NCI-H2196 treated with DMSO at 0.1 percent for 48 hours (cell line): Measurements from ENCODE around the gene ZBTB21.

Source experiments
- DNase-seq: peaks from one replicate; lab custom pipeline; 2025; ENCODE audit not compliant: unreplicated experiment; lab: John Stamatoyannopoulos, UW

ZBTB21 gene

DNA sequence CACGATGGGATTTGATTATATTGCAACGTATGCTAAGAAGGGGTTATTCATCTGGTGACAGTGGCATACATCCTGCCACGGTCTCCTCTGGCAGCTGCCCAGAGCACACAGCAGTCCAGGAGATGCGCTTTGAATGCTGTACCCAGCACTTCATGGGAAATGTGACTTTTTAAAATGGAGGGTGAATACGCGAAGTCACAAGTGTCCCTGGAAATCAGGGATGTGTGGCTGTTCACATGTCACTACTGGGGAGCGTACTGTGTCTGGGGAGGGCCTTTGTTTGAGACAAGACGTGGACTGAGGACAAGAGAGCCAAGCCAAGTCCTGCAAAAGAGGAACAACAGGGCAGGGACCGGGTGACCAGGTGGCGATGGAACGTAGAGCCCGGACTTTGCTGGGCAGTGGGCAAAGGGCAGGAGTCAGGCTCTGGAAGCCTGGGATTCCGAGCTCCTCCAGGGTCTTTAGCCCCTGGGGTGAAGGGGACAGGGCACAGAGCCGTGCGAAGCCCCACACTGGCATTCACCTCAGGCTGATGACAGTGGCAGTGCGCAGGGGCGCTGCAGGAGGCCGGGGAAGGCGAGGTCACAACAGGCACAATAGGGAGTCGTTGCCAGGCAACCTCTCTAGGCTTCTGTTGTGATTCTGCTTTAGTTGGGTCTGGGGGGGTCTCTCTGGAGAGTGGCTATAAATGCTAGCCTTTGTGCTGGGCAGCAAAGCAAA, 11.4 kb upstream of the ZBTB21 start:
- no peak for DNase-seq

DNA sequence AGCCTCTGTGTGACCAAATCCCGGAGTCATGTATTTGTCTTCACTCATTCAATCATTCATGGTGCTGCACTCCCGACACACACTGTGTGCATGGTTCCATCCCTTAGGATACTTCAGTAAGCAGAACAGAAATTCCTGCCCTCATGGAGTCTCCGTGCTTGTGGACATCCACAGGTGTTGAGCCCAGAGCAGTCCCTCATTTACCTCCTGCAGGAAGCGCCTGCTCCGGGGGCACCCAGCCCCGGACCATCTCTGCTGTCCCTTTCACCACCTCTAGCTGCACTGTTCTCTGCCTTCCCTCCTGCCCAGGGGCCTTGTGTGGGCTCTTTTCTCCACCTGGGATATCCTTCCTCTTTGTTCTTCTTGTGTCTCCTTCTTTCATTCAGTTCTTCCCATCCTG, 9.5 kb upstream of the ZBTB21 start:
- DNase-seq, result no peak

DNA sequence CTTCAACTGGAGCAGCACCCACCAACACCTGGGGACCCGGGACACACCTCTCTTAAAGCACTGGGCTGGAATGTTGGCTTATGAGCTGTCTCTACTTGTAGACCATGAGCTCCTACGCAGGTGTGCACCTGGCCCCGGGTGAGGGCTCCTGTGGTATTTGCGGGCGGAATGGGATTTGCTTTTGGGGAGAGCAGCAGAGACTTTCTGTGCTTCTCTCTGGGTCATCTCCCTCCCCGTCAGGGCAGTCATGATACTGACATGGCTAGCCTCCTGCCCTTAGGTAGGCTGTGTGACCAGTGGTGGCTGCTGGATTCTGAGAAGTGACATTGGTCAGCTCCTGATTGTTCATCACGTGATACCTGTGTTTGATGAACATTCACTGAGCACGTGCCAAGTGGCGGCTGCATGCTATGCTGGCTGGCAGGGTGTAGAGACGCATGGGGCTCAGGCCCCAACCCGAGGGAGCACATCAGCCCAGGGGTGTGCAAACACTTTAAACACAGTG, 9.0 kb upstream of the ZBTB21 start:
- DNase-seq, result no peak

DNA sequence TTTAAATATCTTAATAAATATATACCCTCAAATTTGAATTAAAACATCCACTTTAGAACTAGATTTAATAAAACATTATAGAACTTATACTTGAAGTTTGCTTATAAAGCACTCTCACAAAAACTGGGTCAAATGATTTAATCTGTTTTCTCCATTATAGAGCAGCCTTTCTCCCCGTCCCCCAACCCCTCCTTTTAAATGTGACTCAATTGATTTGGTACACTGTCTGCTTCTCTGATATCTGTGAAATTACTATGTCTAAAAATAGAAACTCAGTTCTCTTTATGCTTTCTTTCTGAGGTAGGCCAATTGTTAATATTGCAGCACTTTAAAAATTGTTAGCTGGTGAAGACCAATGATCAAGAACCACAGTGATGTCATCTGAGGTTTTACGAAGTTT, 6.9 kb upstream of the ZBTB21 start:
- DNase-seq, result no peak

DNA sequence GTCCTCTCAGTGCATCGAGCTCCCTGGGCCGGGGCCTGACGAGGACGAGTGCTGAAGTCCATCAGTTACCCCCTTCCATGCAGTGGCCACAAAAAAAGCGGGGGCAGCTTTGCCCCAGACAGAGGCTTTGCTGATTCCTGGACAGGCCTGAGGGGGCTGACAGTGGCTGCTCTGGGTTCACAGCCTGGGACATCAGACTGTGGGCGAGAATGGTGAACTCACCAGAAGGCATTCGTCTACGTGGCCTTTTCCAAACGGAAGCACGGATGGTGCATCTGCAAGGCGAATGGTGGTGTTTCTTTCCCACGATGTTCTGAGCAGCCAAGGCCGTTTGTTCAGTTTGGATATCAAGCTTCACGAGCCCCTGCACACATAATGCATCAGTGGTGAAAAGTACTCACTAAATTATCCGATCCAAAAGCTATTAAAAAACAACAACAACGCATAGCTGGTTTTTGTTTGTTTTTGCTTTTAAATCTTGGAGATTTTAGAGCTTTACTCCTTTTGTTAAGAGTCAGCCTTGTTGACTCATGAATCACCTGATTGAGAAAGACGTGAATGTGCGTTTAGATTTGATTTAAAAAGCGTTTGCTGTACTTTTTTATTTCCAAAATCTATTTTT, 6.3 kb upstream of the ZBTB21 start:
- DNase-seq, result no peak

DNA sequence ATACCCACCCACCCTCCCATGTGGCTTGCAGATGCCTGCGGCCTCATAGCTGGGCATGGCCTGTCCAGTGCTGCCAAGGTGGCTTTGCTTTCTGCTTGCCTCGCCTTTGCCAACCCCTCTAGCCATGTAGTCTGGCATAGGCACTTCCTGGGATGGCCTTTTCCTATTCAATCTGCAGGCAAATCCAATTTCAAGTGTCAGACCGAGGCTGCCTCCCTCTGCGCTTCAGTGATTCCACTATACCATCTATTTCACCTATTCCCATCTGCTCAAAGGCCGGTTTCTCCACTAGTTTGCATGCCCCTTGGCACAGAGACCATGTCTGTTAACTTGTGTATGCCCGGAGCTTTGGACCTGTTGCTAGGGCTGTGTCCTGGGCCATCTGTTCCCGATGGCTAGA, 3.8 kb upstream of the ZBTB21 start:
- DNase-seq, result peak; percentile 19

DNA sequence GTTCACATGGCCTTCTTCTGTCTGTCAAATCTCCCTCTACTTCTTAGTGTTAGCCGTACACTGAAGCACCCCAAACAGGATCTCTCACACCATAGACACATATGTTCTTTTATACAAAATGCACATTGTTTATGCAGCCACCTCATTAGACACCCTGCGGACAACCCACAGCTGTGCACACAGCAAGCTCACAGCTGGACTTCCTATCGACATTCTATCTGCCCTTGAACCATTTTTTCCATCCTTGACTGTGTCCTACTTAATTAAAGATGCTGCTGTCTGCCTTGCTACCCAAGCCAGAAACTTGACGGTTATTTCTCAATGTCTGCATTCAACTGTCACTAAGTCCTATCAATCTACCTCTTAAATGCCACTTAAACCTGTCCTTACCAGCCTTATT, 3.2 kb upstream of the ZBTB21 start:
- DNase-seq, result peak; percentile 51

DNA sequence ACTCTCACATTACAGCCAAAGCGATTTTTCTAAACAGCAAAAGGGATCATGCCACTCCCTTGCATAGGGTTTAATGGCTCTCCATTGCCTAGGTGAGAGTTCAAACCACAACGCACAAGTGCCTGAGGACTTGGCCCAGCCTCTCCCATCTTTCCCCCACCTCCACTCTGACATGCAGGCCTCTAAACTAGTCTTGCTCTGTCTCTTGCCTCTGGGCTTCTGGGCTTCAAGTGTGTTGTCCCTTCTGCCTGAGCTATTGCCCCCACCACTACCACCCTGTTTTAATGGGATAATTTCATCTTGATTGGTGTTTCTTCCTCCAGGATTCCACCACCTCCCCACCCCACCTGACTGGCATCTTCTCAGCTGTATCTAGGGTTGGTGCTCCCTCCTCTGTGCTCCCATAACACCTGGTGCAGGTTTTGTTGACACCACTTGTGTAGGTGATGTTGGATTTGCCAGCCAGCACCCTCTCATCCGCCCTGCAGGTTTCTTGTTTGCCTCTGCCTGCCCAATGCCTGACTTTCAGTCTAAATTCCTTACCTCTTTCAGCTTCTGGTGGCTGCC, 2.7 kb upstream of the ZBTB21 start:
- peak; percentile 30 for DNase-seq

DNA sequence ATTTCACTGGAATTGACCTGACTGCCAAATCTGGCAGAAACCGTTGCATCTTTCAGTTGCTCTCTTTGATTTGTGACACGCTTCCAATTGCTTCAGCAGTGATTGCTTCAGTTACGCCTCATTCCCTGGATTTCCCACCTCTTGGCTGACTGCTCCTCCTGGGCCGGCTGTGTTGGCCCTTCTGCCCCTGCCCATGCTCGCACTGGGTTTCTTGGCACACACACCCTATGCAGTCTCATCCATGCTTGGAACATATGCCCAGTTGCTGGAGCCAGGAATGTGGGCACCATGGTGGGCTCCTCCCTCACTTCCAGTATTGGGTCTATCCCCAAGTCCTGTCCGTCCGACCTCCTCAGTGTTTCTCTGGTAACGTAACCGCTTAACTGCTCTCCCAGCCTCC, 2.2 kb upstream of the ZBTB21 start:
- DNase-seq, result no peak

DNA sequence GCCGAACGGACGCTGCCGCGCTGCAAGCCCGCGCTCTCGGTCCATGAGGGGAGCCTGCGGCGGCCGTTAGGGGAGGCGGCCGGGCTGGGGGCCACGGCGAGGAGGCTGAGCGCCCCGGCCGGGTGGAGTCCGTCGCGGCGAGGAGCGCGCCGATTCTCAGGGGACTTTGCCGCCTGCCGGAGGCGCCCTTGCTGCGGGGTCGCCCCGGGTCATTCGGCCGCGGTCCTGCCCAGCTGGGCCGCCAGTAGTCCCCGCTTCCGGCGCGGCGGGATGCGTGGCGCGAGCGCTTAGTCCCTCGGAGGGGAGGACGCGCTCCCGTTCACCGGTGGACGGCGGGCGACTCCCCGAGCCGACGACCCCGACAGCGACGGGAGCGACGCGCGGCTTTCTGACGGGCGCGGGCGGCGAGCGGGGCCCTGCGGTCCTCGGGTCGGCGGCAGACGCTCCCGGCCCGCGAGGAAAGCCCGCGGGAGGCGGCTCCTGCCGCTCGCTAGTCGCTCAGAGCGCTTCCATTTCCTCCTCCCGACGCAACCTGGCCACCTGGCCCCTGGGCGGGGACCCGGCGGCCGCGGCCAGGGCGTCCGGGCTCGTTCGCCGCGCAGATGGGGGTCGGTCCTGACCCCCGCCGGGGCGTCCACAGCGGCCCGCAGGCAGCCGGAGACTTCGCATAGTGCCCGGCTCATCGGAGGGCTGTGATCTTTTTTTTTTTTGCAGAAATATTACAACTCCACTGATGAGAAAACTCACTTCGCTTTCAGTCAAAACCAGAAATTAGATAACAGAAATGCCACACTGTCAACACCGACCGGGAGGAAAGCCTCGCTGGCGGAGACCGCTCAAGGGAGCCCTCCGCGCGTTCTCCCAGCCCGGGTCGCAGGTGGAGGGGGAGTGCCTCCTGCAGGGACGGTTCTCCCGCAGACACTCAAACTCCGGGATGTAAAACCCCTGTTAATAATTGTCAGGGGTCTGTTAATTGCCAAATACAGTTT, 641 bp upstream of the ZBTB21 start:
- peak; percentile 52 for DNase-seq

DNA sequence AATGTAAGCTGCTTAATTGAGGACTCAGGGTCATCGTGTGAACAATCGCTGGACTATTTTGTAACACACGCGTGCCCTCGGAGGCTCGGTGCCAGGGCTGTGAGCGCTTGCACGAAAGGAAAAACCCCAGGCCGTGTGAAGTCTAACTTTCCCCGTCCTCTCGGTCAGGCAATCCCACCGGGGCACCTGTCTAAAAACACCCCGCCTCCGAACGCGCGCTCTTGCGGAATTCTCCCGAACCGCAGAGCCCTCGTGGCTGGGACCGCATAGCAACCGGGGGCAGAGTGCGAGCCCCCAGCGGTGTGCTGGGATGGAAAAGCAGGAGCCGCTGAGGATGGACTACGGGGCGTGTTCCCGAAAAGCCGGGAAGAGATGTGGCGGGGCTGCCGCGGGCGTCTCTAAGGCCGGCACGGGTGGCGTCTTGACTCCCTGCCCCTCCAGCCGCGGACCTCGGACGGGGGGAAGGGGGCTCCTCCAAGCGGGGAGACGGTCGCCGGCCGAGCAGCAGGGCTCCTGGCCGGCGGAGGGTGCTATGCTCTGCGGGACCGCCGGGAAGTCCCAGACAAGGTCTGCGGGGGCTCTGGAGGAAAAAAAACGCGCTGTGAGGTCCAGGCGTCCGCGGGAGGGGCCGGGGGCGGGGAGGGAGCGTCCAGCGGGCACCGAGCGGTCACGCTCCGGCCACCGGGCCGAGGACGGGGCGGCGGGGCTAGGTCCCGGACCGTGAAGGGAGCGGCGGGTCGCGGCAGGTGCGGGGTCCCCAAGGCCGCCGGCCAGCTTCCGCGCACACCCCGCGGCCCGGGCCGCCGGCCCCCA, 936 bp downstream of the ZBTB21 start:
- no peak for DNase-seq

DNA sequence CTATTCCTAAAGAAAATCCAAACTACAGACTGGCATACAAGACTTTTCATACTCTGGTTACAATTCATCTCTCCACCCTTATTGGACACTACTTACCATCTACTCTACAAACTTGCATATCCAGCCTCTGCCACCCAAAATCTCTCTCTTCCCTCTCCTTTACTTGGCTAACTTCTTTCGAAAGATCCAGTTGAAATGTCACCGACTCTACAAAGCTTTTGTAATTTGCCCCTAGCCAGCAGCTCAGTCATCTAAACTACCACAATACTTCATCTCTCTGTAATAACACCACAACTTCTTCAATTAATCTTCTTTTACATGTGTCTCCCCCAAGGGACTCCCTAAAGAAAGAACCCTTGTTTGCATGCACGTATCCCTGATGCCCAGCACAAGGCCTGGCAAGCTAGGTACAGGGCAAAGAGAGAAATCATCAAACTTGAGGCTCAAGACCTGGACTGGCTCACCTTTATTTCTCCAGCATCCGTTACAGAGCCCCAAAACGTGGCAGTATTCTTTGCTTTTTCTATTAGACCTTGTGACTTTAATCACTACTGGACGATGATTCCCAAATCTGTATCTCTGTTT, 2.7 kb downstream of the ZBTB21 start:
- DNase-seq, result no peak

DNA sequence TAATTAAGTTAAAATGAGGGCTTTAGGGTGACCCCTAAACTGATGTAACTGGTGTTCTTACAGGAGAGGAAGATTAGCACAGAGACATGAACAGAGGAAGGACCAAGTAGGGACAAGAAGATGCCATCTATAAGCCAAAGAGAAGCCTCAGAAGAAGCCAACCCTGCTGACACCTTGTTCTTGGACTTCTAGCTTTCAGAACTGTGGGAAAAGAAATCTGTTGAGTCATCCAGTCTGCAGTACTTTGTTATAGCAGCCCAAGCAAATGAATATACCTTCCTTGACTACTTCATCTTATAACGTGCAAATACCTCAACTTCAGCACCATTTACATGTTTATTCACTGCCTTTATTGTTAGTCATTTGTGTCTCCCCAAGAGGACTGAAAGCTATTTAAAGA, 3.4 kb downstream of the ZBTB21 start:
- DNase-seq, result no peak

DNA sequence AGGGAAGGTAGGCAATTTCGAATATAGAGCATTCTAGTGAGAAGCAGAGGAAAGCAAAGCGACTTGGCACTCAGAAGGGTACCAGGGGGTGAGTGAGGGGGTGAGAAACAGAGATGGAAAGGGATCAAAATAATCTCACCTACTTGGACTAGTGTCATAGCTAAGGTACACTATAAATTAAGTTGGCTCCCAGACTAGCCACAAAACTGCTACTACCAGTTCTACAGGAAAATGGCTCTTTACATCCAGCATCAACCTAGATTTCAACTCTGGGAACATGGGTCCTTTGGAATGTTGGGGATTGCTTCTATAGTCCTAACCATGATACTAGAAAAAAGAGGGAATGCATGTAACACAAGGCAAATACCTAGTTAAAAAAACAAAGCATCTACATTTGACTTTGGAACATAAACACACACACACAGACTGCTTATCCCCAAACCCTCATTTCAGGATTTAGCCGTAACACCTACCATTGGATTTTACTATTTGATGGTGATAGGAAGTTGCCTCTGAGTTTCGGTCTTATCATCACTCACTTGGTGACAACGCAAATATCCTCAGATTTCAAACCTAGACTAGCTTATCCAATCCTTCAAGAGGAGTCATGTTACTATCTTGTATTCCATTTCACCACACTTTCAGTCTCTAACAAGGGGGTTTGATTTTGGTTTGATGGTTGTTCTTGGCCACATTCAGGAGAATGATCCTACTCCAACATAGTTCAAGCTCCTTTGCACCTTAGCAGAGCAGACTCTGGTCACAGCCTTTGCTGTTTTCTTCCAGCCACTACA, 5.6 kb downstream of the ZBTB21 start:
- DNase-seq, result no peak

DNA sequence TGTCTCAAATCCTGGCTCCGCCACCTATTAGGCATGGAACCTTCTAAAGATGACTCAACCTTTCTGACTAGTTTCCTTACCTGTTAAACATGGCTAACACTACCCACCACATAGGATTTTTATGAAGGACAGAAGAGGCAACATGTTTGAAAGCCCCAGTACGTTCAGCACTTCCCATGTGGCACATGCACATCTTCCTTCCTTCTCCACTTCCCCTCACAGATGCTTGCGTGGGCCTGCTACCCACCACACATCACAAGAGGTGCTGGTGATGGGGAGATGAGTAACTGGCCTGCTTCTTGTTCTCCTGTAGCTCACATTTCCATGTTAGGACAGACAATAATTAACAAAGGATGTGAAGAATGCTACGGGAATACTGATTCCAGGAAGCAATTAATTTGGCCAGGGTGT, 7.1 kb downstream of the ZBTB21 start:
- no peak for DNase-seq

DNA sequence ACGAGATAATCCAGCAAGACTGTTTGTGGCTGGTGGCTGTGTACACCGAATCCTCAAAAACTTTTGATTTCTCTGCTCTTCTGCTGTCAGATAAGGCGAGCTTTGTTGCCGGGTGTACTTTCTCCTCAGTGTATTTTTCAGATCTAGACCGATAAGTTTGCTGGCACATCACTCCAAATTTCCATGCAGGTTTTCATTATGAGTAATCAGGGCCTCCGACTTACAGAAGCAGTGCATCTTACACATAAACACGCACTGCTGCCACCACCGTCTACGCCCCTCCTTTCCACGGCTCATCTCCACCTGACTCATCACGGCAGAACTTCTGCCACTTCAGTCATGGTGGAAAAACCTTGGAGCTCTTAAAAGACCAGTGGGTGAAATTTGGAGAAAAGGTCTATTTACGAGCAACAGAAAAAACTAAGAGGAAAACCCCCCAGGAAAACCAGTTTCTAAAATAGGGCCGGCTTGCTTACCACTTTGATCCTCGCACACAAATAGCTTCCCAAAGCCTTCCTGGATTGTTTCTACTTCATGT, 7.7 kb downstream of the ZBTB21 start:
- no peak for DNase-seq

DNA sequence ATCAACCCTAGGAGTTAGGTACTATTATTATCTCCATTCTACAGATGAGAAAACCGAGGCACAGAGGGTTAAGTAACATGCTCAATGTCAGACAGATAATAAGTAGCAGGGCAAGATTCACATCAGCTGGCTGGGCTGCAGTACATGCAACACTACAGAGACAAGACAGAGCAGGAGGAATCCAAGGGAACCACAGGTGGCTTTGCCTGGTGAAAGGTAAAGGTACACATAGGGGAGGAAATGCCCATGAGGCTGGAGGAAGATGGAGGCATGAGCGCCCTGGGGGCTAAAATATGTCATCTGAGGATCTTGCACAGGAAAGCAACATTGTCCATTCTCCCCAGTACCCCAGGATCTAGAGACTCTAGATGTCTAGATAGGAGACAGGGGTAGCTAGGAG, 8.4 kb downstream of the ZBTB21 start:
- DNase-seq, result no peak

DNA sequence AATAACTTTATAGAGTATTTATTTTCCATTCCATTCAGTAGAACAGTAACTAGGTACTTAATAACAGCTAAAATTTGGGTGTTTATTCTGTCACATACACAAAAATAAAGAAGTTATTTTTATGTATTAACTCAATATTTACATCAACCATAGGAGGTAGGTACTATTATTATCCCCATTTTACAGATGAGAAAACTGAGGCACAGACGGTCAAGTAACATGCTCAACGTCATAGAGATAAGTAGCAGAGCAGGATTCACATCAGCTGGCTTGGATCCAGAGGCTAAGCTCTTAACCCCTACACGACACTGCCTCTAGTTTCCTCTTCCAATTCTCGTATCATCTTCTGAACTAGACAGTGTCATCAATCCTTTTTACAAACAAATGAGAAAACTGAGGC, 9.3 kb downstream of the ZBTB21 start:
- no peak for DNase-seq

DNA sequence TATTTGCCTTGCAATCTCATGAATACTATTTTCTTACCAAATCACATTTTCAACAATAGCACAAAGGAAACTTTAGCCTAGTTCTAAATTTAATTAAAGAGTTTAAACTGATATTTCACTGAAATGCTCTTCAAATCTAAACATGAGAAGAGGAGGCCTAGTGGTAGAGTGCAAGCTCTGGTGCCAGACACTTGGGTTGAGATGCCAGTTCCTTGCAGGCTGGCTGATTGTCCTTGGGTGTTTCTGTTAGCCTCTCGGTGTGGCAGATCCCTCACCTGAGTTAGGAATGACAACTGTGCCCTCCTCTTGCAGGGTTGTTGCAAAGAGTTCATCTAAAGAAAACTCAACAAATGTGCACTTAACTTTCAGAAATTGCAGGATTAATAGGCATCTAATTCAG, 12.5 kb downstream of the ZBTB21 start:
- no peak for DNase-seq
